Hippocampal formation (tissue), 2 donors: Measurements from ENCODE around the gene PXYLP1.
"Not testable (repeated sequence)": the region's sequence is repeated elsewhere in the genome, so short reads cannot be mapped to it uniquely, and the experiment has no call there.

ENCODE experiments used
- DNase-seq, 2 donors: peaks; one replicate each; lab custom pipeline; 2025; lab: John Stamatoyannopoulos, UW

Gene PXYLP1

DNA sequence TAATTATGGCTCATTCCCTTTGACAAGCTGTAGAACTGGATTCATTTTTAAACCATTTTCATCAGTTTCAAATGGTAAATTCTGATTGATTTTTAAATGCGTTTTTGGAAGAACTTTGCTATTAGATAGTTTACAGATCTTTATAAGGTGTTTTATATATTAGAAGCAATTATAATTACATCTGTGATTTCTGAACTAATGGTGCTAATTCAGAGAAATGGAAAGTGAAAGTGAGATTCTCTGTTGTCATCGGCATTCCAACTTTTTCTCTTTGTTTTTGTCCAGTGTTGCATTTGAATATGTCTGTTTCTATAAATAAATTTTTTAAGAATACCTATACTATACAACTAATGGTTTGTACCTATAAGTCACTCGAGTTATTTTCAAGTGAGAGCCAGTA lies 62.7 kb downstream of the PXYLP1 start:
- no peak for DNase-seq

DNA sequence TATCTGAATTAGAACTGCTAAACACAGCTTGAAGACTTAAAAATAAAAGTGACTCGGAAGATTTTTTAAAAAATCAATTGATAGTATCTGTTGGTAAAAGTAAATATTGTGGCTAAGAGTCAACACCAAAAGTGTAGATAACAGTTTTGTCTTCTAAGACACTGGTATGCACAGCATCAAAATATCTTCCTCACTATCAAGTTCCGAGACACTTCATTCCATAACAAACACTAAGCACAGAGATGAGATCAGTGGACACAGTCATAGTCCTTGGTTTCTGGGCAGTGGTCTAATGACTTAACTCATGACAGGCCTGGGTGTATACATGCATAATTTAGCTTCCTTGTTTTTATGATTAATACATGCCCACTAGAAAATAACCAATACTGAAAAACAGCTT lies 63.2 kb downstream of the PXYLP1 start:
- no peak for DNase-seq

DNA sequence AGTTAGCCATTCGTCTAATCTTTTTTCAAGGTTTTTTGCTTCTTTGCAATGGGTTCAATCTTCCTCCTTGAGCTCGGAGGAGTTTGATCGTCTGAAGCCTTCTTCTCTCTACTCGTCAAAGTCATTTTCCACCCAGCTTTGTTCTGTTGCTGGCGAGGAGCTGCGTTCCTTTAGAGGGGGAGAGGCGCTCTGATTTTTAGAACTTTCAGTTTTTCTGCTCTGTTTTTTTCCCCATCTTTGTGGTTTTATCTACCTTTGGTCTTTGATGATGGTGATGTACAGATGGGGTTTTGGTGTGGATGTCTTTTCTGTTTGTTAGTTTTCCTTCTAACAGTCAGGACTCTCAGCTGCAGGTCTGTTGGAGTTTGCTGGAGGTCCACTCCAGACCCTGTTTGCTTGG lies 68.8 kb downstream of the PXYLP1 start:
- DNase-seq = not testable (repeated sequence)

- no peak for DNase-seq
Measured at GRCh38 chr3:141302364-141303141, 70.9 kb downstream of the PXYLP1 start.

DNA sequence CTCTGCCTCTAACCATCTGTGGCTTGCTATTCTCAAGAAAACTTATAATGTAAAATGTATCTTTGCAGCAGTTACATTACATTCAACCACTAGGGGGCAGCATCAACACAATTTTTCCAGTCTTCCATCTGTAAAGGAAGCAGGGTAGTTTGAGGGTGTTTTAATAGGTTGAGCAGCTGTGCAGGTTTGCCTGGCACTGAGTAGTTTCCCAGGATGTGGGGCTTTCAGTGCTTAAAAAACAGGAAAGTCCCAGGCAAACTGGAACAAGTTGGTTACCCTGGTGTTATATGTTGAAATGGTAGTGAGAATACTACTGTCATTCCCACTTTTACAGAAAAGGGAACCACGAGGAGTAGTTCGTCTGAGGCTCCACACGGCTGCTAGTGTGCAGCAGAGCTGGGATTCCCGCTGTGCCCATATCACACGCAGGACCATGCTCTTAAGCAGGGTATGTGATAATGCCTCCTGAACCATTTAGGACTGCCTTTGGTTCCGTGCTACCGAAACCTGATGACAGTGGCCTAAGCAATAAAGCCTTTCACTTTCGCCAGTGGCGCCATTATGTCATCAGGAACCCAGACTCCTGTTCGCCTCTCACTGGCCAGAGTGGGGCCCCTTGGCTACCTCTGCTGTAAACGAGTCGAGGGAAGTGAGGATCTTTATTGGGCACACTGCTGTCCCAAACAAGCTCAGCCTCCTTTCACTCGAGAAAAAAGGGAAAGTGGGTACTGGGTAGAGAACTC lies 72.0 kb downstream of the PXYLP1 start:
- peak in 1 of 2 donors; percentile 66 for DNase-seq

- no peak for DNase-seq
Measured at GRCh38 chr3:141305436-141305835, 73.8 kb downstream of the PXYLP1 start.

GRCh38 chr3:141306276-141306675 lies 74.7 kb downstream of the PXYLP1 start:
- no peak for DNase-seq

GRCh38 chr3:141306922-141307321 lies 75.3 kb downstream of the PXYLP1 start:
- no peak for DNase-seq

DNA sequence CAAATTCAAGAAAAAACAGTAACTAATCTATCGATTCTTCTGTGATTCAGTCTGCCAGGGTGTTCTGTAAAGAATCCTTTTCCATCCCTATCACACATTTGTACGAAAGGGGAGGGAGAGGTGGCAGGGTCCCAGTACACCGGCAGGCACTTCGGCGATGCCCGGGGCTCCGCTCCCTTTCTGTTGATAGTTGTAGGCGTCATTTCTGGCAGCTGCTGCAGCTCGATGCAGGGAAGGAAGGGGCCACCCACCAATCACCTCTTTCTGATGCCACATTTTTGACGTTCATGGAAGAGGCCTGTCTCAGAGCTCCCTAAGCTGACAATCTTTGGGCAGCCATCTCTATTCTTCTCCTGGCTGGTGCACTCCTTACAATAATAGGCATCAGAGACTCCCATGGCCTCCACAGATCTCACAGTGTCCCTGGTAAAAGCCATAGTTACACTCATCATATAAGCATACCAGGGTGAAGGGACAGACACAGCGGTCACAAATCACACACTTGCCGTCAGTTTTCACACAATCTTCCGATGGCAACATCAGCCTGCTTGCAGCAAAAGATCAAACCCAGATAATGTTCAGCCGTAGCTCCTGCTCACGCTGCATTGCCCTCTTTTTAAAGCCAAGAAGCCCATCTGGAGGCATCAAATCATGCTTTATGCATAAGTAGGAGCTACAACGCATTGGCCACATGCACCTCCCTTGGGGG lies 75.9 kb downstream of the PXYLP1 start:
- no peak for DNase-seq

DNA sequence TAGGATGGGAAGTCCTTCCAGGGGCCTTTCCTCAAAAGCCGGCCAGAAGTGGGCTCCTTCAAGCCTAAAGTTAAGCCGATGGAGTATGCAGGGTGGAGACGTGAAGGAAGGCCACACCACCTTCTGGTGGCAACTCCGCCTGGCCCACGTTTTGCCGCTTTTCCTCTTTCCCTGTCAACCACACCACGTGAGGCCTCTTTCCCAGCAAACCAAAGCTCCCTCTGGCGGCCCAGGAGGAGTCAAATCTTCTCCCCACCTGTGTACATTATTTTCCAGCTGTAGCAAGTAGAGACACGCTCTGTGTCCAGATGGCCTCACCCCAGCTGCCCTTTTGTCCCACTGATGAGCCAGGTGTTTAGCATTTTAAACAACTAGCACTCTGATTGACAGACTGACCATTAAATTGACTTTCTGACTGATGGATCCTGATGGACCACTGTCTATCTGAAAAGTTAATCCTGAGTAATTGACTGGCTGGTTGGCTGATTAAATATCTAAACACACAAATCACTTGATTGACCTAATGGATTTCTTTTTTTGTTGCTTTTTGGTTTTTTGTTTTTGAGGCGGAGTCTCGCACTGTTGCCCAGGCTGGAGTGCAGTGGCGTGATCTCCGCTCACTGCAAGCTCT lies 77.1 kb downstream of the PXYLP1 start:
- peak in 1 of 2 donors; percentile 16 for DNase-seq

- DNase-seq = no peak
Measured at GRCh38 chr3:141311170-141311495, 79.5 kb downstream of the PXYLP1 start.

DNA sequence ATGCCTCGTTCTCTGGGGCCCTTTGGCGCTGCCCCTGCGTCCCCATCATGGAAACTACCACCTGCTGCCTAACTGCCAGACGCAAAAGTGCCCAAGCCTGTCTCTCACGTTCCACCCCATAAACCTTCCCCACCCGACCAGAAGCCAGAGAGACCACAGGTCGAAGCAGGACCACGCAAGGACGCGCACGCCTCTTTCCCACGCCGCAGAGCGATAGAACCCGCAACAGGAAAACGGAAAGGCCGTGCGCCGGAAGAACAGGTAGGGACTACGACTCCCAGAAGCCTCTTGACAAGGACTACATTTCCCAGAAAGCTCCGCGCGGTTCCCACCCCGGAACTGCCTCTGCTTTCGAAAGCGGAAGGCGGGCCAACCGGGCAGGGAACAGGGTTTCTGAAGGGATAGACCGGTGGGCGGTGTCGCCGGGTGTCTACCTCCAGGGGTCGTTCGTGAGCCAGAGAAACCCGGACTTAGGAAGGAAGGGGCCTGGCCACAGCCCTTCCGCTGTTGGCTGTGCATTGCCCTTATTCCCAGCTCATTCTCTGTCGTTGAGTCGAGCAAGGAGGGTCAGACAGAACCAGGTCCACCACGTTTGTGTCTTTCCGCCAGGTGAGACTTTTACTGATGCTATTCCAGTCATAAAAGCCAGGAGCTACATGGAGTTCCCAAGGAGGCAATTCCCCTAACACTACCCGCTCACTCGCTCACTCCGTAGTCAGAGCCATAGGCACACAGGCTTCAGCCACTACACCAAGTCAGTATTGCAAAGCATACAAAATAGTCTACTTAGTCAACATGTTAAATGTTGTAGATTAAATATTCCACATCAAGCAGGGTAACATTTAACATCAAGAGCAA lies 80.1 kb downstream of the PXYLP1 start:
- peak; percentile 97 to 98 for DNase-seq

GRCh38 chr3:141312354-141313092 lies 80.9 kb downstream of the PXYLP1 start:
- no peak for DNase-seq

DNA sequence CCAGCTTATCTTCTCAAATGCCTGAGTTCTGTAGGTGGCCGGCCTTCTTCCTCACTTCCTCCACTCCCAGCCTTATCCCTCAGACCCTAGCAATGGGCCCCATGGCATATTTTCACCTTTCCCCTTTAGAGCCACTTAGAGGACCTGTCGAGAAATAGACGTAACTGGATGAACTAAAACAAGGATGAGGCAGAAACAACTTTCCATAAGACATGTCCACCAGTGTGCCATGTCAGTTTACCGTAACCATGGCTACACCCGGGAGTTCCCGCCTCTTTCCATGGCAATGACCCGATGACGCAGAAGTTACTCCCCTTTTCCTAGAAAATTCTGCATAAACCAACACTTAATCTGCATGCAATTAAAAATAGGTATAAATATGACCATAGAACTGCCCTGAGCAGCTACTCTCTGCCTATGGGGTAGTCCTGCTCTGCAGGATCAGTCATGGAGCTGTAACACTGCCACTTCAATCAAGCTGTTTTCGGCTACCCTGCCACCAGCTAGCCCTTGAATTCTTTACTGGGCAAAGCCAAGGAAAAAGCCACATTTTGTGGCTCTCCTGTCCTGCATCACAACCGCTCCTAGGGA lies 81.6 kb downstream of the PXYLP1 start:
- DNase-seq = no peak

GRCh38 chr3:141314415-141314814 lies 82.8 kb downstream of the PXYLP1 start:
- not testable (repeated sequence) for DNase-seq

- no peak for DNase-seq
Measured at GRCh38 chr3:141316851-141317250, 85.2 kb downstream of the PXYLP1 start.

GRCh38 chr3:141320399-141321108 lies 88.9 kb downstream of the PXYLP1 start:
- no peak for DNase-seq

GRCh38 chr3:141321109-141321497 lies 89.5 kb downstream of the PXYLP1 start:
- no peak for DNase-seq

DNA sequence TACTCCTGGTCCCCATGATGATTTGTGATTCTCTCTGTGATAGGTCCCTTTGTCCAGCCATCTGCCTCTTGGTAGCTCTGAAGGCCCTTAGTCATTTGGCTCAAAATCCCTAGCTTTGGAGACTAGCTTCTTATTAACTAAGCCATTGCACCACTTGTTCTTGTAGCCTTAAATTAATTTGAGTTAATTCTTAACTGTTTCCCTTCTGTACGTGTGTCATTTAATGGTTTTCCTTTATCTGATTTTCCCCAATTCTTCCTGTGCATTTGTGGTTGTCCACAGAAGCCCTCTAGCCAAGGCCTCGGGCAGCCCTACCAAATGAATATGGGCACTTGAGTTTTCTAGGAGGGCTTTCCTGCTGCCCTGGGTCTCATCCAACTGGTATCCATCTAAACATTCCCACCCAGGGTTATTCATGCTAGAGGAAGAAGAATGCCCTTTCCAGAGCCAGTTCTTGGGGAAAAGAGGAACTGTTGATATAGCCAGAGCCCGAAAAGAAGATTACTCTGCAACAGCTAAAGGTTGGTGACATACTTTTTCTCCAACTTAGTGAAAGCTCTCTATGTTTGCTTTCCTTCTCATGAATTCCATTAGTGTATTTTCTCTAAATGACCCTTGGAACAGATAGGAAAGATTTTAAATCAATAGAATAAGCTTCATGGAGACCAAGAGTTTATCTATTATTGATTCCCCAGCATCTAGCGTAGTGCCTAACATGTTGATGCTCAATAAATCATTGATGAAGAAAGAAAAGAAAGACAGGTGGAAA lies 92.5 kb downstream of the PXYLP1 start:
- DNase-seq = no peak
